ENCODE results near the gene CCDC187.
"Not testable (repeated sequence)": the region's sequence is repeated elsewhere in the genome, so short reads cannot be mapped to it uniquely, and the experiment has no call there.

CCDC187 gene

DNA sequence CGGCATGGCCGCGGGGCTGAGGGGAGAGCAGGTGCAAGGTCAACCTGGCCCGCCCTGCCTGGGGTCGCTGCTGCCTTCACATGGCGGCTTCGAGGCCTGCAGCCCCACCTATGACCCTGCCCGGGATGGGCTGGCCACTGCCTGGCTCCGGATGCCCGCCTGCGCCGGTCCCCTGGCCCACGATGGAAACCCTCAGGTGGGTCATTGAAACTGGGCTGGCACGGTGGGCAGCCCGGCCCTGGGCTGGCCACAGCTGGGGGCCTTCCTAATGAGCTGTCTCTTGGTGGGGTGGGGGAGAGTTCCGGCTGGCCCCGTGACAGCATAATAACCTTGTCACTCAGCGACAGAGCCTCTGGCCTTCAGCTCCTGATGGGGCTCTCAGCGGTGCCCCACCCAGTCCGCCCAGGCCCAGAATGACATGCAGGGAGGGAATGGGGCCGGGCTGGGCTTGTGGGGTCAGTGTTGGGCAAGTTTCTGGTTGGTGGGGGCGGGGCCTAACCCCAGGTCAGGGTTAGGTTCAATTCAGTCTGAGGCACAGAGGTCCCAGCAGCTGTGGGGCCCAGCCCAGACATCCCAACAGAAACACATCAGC, at the start of gene CCDC187:
Gene CCDC187 (minus strand): TSS at position 270 of the 592 bp plus-strand sequence. CDS start 264 bp downstream, at position 6.
- no peak for DNase-seq

DNA sequence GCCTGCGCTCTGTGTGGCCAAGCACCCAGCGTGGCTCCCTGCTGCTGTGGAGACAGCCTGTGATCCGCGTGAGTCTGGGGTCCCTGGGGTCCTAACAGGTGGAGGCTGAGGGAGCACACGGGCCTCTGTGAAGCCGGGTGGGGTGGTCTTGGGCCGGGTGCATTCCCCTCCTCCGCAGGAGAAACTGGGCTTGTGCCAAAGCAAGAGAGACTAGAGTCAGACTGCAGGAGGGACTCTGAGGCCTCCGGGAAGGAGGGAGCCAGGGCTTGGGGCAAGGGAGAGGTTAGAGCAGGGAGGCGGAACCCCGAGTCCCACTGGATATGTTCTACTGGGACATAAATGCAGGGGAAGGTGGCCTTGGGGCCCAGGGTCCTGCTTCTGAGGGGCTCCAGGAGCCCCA, 49.2 kb upstream of the CCDC187 start:
- no peak for DNase-seq

DNA sequence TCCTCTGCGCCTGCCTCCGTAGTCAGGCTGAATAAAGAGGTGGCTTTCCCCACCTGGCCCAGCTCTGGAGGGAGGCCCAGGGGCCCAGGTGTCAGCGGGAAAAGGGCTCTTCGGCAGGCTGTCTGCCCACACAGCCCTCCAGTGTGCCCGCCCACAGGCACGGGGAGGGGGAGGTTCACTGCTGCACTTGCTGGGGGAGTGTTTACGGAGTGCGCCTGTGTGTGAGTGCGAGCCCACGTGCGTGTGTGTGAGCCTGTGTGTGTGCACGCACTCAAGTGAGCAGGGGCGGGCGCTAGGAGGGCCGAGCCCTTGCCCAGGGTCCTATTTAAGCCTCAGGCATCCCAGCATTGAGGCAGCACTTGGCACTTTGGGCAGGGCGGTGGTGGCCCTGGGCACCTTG, 48.8 kb upstream of the CCDC187 start:
- DNase-seq: no peak

DNA sequence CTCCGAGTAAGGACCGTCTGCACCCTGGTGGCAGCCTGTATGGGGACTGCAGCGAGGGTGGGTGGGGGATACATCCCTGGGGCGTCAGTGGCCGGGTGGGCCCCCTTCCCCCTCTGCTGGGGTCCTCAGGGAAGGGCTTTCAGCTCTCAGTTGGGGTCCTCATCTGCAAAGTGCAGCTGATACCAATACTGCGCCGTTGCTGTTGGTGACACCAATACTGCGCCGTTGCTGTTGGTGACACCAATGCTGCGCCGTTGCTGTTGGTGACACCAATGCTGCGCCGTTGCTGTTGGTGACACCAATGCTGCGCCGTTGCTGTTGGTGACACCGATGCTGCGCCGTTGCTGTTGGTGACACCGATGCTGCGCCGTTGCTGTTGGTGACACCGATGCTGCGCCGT, 48.0 kb upstream of the CCDC187 start:
- DNase-seq: not testable (repeated sequence)

DNA sequence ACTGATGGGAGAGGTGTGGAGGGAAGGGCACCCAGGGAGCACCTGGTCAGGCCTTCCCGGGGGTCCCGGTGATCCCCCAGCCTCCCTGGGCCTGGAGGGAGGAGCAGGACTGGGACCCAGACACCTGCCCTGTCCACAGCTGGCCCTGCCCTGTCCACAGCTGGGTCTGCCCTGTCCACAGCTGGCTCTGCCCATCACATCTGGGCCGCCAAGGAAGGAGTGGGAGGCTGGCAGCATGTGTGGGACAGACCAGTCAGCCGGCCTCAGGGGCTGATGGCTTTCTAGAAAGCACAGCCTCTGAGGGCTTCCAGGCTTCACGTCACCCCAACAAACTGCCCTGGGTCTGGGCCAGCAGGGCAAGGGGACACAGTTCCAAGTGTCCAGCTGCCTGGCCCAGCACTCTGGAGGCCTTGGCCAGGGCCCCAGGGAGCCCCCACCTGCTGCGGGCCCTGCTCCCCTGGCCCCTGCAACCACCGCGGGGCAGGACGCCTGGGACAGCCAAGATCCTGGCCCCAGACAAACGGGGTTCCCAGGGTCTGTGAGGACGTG, 47.4 kb upstream of the CCDC187 start:
- DNase-seq: no peak

DNA sequence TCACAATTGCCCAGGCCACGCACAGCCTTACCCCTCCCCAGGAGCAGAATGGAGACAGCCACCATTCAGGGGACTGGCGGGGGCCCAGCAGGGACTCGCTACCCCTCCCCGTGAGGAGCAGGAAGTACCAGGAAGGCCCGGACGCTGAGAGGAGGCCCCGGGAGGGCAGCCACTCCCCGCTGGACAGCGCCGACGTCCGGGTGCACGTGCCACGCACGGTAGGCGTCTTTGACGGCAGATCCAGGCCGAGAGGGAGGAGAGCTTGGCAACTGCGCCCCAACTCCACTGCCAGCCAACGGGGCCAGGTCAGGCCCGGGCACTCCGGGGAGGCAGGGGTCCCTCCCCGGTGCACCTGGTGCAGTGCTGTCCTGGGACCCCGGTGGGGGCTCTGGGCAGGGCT, 45.7 kb upstream of the CCDC187 start:
- DNase-seq: no peak

DNA sequence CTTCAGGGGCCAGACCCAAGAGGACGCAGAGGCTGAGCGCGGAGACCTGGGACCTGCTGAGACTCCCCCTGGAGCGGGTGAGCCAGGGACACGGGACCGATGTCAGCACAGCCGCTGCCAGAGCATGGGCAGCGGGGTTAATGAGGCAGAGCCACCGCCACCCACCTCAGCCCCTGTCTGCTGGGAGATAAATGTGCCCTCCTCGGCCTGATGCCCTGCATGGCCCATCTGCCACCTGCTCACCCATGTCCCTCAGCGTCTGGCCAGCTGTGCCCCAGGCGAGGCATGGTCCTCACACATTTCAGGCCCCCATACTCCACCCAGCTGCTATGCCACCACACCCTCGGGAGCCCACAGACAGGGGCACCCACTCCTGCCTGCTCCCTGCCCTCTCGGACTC, 44.8 kb upstream of the CCDC187 start:
- no peak for DNase-seq

DNA sequence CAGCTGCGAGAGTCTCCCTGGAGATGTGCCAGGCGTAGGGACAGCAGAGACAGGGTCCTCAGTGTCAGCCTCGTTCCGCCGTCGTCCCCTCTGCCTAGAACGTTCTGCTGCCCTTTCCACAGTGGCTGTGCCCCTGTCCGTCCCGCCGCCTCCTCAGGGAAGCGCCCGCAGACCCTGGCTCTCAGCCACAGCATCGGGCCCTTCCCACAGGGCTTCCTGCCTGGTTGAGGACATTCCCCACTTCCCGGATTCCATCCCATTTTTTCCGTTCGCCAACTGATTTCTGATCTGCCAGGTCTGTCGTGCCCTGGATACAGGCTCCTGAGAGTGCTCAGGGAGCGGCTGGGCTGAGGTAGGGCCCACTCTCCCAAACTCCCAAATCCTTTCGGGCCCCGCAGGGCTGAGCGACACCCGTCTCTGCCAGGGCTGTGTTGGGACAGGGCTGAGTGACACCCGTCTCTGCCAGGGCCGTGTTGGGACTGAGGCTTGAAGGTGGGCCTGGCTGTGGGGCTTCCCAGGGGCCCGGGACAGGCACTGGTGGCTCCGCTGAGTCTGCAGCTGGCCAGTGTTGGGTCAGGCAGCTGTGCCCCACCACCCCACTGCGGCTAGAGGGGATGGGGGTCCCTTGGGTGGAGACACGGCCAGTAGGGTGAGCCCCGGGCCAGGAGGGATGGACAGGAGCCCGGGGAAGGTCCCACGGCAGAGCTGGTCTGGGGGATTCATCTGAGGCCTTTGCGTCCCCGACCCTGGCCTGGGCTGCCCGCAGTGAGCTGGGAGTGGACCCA, 43.8 kb upstream of the CCDC187 start:
- no peak for DNase-seq

DNA sequence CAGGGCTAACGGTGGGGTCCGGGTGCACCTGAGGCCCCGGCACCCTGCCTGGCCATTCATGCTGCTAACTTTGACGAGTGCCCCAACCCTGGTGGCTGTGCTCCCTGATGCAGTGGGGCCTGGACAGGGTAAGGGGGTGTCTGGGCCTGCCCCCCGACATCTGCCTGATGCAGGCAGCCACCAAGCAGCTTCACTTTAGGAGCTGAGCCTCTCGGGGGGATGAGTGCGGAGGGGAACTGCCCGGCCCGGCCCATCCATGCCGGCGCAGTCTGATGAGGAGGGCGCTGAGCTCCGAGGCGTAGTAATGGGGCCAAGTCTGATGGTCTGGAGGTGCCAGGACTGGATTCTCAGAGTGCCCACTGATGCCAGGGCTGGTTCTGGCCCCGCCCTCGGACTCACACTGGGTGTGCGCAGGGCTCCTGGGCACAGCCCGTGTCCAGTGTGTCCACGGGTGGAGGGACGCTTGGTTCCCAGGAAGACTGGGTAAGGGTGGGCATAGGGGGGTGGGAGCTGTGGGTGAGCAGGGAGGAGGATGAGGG, 43.1 kb upstream of the CCDC187 start:
- no peak for DNase-seq

DNA sequence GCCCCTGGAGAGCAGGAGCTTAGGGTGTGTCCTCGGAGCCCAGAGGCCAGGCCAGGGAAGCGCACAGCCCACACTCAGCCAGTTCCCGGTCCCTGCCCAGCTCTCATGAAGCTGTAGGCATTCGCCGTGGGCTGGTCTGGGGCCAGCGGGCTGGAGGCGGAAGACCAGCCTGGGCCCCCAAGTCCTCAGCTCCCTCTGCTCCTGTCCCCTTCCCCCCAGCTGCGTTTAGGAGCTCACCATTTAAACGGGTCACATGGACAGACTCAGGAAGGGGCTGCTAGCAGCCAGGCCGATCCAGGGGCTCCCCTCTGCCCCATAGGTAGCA, 42.2 kb upstream of the CCDC187 start:
- no peak for DNase-seq

DNA sequence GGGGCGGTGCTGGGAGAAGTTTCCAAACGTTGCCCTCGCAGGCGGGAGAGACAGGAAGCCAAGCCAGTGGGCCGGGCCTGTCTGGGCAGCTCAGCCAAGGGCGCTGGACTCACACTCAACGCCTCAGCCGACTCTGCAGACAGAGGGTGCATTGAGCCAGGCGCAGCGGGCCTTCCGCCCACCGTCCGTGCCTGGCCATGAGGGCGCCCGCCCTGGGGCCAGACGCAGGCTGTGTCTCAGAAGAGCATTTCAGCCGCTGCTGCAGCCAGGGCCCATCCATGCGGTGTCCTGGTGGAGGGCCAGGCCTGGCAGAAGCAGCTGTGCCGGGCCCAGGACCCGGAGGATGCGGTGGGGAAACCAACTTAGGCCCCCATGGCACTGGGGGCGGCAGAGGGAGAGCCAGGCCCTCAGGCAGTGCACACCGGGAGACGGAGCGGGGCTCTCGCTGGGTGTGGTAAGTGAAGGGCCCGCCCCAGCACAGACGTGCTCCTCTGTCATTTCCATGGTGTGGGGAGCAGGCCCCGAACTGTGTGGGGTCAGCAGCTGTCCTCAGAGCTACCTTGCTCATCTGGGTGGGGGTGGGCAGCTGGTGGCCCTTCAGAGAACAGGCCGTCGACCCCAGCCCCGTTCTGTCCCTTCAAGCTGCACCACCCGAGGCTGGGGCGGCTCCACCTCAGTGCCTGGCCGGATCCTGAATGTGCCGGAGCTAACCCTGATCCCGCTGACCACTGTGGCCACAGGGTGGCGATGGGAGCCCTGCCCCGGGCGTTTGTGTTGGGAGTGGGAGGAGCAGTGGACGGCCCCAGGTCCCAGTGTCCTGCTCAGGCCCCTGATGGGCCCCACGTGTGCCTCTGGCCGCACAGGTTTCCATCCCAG, 41.6 kb upstream of the CCDC187 start:
- no peak for DNase-seq

DNA sequence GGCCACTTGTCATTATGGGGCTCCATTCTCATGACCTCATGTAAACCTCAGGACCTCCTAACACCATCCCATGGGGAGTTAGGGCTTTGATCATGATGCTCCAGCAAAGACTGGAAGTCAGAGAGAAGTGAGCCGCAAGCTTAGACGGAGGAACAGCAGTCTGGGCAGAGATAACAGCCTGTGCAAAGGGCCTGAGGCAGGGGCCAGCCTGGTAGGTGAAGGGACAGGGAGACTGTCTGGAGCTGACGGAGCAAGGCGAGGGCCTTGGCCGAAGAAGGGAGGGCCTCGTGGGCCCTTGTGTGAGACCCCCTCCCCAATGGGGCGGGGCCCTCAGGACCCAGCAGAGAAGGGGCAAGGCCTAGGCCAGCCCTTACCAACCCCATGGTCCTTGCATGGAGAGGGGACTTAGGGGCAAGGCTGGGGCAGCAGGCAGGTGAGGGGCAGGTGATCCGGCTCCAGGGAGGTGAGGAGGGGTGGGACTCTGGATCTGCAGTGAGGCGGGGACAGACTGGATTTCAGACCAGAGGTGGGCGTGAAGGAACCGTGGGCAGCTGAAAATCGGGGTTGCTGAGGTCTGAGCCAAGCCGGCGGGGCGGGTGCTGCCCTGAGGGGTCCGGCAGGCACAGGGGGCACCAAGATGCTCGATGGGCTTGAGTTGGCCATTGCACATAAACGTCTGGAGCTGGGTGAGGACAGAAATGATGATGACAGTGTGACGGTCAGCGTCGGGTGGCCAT, 40.8 kb upstream of the CCDC187 start:
- DNase-seq: no peak

DNA sequence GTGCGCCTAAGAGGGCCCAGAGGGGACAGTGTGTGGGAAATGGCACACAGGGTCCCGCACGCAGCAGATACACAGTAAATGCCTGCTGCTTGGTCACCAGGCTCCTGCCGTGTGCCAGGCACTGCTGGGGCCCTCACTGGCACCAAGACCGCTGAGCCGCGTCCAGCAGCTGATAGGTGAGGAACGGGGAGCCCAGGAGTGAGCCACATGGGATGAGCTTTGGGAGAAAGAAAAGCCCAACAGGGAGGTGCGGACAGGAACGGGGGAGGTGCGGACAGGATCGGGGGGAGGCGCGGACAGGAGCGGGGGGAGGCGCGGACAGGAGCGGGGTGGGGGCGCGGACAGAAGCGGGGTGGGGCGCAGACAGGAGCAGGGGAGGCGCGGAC, 40.0 kb upstream of the CCDC187 start:
- DNase-seq: no peak

DNA sequence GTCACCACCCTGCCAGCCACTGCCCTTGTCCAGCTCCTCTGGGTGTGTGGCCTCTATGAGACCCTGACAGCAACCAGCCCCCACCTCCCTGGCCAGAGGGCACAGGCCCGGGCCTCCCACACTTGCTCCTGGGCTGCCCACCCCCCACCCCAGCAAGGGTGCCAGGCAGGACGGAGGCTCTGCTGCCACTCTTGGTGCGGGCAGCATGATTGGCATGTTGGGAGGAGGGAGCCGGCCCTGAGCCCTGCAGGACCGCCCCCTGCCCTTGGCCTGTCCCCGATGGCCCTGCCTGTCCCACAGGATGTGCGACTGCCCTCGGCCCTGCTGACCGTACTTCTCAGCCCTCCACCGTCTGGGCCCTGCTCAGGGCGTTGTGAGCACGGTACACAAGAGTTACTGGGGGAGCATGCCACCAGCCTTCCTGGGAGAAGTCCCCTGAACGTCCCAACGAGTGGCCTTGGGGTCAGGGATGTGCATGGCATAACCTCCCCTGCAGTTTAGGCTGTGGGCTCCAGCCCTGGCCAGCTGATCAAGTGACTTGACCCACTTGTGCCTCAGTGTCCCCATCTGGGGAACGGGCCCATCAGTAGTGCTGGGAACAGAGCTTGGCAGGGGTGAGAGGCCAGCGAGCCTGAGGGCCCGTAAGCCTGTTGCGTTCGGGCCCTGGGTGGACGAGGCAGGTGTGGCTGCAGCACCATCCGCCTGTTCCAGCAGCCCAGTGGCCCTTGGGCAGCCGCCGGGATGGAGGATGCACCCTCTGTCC, 39.4 kb upstream of the CCDC187 start:
- no peak for DNase-seq

DNA sequence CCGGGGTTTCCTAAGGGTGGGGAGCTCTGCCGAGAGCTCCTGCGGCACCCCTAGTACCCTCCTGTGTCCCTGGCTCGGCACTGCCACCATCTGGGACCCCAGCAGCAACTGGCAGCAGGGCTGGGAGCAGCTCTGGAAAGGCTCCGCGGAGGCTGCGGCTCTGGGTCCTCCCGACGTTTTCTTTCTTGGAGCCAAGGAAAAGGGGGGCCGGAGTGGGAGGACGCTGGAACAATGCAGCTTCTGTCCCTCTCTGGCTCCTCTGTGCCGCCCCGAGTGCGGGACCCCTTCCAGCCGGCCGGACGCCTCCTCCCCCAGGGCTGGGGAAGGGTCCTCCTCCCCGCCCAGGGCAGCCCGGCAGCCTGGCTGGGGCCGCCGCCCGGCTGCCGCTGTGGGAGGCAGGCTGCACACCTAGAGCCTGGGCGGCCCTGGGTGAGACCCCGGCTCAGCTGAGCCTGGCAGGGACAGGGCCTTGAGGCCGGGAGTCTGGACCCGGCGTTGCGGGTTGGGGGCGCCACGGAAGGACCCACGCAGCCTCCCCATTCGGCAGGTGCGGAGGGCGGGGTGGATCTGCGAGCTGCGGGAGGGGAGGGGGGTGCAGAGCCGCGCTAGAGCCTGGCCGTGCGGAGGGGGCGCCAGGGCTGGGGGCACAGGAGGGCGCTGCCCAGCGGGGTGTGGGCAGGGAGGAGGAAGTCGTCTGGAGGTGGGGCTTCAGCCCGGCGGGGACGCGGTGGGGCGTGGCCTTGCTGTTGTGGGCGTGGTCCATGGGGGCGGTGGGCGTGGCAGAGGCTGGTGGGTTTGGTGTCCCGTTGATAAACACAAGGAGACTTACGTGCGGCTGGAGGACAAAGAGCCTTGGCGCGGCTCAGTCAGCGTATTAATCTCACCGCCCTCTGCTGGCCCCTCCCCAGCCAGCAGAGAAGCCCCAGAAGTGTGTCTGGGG, 38.6 kb upstream of the CCDC187 start:
- DNase-seq: no peak

DNA sequence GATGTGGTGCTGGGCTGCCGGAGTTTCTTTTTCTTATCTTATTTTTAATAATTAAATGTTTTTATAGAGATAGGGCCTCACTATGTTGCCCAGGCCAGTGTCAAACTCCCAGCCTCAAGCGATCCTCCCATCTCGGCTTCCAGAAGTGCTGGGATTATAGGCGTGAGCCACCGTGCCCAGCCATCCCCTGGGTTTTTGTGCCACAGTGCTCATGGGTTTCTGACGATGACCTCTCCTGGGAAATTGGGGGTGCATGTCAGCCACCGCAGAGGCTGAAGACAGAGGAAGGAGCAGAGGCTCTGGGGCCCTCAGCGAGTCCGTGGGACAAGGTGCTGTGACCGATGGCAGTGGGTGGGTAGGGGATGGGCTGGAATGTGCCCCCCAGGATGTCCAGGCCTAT, 37.9 kb upstream of the CCDC187 start:
- DNase-seq: no peak

DNA sequence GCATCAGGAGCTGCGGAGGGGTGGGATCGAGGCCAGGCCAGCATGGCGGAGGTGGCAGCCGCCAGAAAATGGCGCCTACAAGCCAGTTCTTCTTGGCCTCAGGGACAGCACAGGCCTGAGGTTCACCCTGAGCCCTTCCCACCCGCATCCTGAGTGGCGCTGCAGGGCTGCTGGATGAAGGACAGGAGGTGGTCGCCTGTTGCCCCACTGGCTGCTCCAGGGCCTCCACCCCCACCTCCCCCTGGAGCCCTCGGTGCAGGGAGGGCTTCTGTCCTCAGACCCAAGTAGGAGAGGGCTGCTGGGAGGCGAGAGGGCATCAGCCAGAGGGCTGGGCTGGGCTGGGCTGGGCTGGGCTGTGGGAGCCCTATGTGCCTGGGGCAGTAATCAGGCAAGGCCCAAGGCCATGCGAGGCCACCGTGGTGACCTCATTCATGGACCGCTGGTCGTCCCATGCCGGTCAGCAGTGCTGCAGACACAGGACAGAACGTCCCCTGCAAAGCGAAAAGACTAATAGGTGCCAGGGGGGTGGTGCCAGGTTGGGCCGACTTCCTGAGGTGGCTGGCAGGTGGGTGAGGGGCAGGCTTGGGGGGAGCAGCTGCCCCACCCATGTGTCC, 37.3 kb upstream of the CCDC187 start:
- no peak for DNase-seq

DNA sequence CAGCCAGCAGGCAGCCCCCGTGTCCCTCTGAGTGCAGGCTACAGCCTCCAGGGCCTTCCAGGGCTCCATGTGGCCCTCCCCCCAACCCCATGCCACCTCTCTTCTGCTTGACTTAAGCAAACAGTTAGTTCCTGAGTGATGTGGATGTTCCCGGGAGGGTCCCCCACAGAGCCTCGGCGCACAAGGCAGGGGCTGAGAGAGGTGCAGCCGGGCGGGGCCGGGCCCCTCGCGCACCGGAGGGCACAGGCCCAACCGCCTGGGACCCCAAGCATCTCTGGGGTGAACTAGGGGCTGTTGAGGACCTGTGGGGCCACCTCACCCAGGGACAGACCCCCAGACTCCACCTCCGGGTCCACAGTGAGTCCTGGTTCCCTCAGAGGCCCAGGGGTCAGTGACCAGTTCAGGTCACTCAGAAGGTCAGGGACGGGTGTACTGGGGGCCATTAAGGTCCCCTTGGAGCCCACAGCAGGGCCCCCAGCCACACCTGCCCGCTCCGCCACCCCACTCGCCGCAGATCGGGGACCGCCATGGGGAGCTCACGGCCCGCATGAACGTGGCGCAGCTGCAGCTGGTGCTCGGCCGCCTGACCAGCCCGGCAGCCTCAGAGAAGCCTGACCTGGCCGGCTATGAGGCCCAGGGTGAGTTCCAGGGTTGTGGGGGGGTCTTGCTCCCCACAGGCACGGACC, 36.6 kb upstream of the CCDC187 start:
- DNase-seq: no peak

DNA sequence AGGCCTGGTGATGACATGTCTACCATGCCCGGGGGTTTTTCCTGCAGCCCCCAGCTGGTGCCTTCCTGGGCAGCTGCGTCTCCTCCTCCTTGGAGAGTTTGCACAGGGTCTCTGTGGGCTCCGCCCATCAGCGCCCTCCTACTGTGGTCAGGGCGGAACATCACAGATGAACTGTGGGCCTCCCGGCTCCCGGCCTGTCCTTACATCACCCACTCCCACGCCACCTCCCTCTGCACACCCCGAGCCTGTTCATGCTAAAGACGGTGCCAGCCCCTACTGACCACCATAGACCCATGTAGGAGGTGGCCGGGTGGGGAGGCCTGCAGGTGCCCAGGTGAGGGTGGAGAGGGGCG, 36.0 kb upstream of the CCDC187 start:
- no peak for DNase-seq
